Mononuclear cell (primary cell): ENCODE data around the gene XKR3. TPM values are rescaled to one million over a fixed set of nuclear protein-coding genes. Genes with fewer than 3 reads are reported as not detected.
"Not testable (repeated sequence)": the region's sequence is repeated elsewhere in the genome, so short reads cannot be mapped to it uniquely, and the experiment has no call there.

Experiments used
- H3K27me3 ChIP-seq: 2 replicates; pipeline ENCODE4 v1.6.0; 2011; ENCODE audit warnings: low read length, control low read depth; ENCODE audit not compliant: insufficient read depth
- H3K4me1 ChIP-seq: 2 replicates; pipeline ENCODE4 v1.5.1; 2011; ENCODE audit warnings: mild to moderate bottlenecking, low read length, control low read depth; ENCODE audit not compliant: insufficient read depth
- H3K4me3 ChIP-seq: 2 replicates; pipeline ENCODE4 v1.5.1; 2011; ENCODE audit warnings: mild to moderate bottlenecking, low read length, moderate library complexity
- H3K9me3 ChIP-seq: 2 replicates; pipeline ENCODE4 v1.5.1; 2011; ENCODE audit warnings: low read depth, mild to moderate bottlenecking, control low read depth, low read length
- total RNA-seq: library from RNA; depleted of rRNA; stranded (reverse); fragments of >200 nt; gene quantifications from one replicate; pipeline ENCODE4 v1.2.3, GENCODE V29; 2012

Gene XKR3
- total RNA-seq, 1 donor: not detected

DNA sequence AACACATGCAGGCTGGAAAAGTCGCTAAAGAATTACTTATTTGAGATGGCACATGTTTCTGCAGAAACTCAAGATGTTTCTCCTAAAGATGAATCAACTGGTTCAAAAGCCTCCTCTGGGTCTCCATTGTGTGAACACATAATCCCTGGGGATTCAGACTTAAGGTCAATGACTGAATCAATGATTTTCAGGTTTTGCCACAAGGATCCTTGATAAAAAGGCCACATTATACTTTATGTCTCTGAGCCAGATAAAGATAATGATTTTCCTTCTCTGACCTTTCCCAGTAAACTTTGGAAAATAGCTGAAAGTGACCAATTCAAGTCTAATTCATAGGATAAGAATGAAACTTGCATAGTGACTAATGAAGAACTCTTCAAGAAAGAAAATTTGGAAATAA, 2.3 kb upstream of the XKR3 start:
- Histone ChIP-seq H3K4me3 (no peak overlapping the region), H3K9me3 (no peaks in the 10 kb centered on the region), H3K4me1 (peaks cover 14% of the 10 kb centered on the region), H3K27me3 (no peaks in the 10 kb centered on the region)

DNA sequence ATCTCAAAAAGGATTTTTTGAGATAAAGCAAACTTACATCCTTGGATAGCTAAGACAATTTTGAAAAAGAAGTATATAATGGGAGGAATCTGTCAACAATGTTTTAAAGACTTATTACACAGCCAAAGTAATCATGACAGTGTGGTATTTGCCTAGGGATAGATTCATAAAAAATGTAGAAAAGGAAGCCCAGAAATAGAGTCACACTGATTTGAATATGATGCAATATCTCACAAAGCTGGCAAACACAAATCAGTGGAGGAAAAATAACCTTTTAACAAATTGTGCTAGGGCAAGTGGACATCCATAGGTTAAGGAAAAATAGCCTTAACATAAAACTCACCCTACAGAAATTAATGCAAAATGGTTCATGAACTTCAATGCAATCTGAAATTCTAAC, 6.0 kb downstream of the XKR3 start:
- no peaks in the 10 kb centered on the region for H3K27me3 ChIP-seq
- peaks cover 8% of the 10 kb centered on the region for H3K4me1 ChIP-seq
- H3K4me3 ChIP-seq: no peak overlapping the region
- peaks cover 10% of the 10 kb centered on the region for H3K9me3 ChIP-seq

DNA sequence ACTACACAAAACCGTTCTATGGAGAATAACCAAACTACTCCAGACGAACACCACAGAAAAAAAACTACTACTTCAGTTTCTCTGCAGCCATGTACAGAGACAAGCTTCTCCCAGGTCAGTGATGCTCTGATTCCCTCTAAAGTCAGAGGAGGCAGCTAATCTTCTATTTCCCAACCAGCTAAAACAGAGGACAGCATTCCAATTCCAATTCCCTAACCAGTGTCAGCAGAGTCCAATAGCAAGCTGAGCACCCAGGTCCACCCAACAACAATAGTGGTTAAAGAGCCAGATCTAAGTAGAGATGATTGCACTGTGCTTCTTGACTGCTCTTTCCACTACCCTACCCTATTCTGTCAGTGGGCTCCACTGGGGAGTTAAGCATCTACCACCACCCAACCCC, 6.7 kb downstream of the XKR3 start:
- no peaks in the 10 kb centered on the region for H3K27me3 ChIP-seq
- H3K4me3 ChIP-seq: no peak overlapping the region
- peaks cover 10% of the 10 kb centered on the region for H3K9me3 ChIP-seq
- H3K4me1 ChIP-seq: peaks cover 8% of the 10 kb centered on the region

- Histone ChIP-seq H3K4me3 (no peak overlapping the region), H3K9me3 (peaks cover 10% of the 10 kb centered on the region), H3K27me3 (no peaks in the 10 kb centered on the region), H3K4me1 (peaks cover 8% of the 10 kb centered on the region)
These were observed 10.1 kb downstream of the XKR3 start for GRCh38 chr22:16815073-16815472.

- H3K4me3 ChIP-seq: no peak overlapping the region
- H3K27me3 ChIP-seq: no peaks in the 10 kb centered on the region
- H3K4me1 ChIP-seq: no peaks in the 10 kb centered on the region
- peaks cover 10% of the 10 kb centered on the region for H3K9me3 ChIP-seq
These were observed 14.9 kb downstream of the XKR3 start for GRCh38 chr22:16810188-16810802.

GRCh38 chr22:16808744-16809143, 16.5 kb downstream of the XKR3 start:
- Histone ChIP-seq H3K4me3 (no peak overlapping the region), H3K9me3 (no peaks in the 10 kb centered on the region), H3K27me3 (no peaks in the 10 kb centered on the region), H3K4me1 (no peaks in the 10 kb centered on the region)

- H3K9me3 ChIP-seq: no peaks in the 10 kb centered on the region
These were observed 18.1 kb downstream of the XKR3 start for GRCh38 chr22:16807109-16807508.

GRCh38 chr22:16806401-16806800, 18.8 kb downstream of the XKR3 start:
- Histone ChIP-seq H3K4me3 (no peak overlapping the region), H3K4me1 (no peaks in the 10 kb centered on the region), H3K27me3 (no peaks in the 10 kb centered on the region), H3K9me3 (no peaks in the 10 kb centered on the region)

More at GRCh38 chr22:16807109-16807508, 18.1 kb downstream of the XKR3 start:
- H3K27me3 ChIP-seq: no peaks in the 10 kb centered on the region
- no peaks in the 10 kb centered on the region for H3K4me1 ChIP-seq
- H3K4me3 ChIP-seq: no peak overlapping the region

DNA sequence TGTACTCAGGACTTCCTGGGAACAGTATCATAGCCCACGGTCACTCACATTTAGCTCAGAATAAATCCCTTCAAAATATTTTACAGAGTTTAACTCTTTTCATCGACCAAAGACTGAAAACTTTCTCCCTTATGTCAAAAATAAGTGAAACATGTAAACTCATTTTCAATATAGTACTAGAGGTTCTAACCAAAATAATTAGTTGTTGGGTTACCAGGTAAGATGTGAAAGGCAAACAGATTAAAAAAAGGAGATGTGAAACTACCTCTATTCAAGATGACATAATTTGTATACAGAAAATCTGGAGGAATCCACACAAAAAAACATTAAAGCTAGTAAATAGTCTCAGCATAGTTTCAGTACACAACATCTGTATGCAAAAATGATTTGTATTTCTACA, 20.3 kb downstream of the XKR3 start:
- Histone ChIP-seq H3K27me3 (no peaks in the 10 kb centered on the region), H3K4me3 (no peak overlapping the region), H3K4me1 (no peaks in the 10 kb centered on the region), H3K9me3 (no peaks in the 10 kb centered on the region)

DNA sequence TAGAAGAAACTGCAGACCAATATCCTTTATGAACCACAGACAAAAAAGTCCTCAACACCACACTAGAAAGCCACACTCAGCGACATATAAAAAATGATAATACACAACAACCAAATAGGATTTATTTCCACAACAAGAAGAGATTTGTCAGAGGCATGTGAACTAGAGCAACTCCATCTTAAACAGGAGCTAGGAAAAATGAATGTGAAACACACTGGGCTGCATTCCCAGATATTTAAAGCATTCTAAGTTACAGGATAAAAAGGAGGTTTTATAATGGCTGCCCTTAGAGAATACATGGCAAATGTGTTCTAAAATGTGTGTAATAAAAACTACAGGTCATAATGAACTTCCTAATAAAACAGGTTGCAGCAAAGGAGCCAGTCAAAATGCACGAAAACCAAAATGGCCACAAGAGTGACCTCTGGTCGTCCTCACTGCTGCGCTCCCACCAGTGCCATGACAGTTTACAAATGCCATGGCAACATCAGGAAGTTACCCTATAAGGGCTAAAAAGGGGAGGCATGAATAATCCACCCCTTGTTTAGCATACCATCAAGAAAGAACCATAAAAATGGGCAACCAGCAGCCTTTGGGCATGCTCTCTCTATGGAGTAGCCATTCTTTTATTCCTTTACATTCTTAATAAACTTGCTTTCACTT, 21.8 kb downstream of the XKR3 start:
- H3K9me3 ChIP-seq: no peaks in the 10 kb centered on the region
- no peaks in the 10 kb centered on the region for H3K27me3 ChIP-seq
- H3K4me3 ChIP-seq: no peak overlapping the region
- no peaks in the 10 kb centered on the region for H3K4me1 ChIP-seq

- Histone ChIP-seq H3K9me3 (no peaks in the 10 kb centered on the region), H3K4me1 (no peaks in the 10 kb centered on the region), H3K4me3 (no peak overlapping the region), H3K27me3 (no peaks in the 10 kb centered on the region)
These were observed 23.6 kb downstream of the XKR3 start for GRCh38 chr22:16801571-16801970.

- Histone ChIP-seq H3K27me3 (no peaks in the 10 kb centered on the region), H3K4me3 (no peak overlapping the region), H3K9me3 (no peaks in the 10 kb centered on the region), H3K4me1 (no peaks in the 10 kb centered on the region)
These were observed 24.1 kb downstream of the XKR3 start for GRCh38 chr22:16801088-16801487.

DNA sequence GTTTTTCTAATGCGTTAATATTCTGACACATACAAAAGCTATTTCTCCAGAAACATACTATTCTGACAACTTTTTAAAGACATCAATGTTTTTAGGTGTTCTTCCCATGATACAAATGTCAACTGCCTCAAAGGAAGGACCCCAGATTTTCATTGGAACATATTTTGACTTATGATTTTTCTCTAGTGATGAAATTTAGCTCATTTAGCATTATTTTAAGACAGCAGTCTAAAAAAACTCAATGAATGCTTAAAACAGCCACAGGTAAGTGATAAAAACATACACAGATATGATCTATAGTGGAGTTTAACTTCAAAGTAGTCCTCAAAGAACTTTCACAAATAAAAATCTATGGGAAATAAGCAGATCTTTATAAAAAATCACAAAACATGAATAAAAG, 24.9 kb downstream of the XKR3 start:
- Histone ChIP-seq H3K27me3 (no peaks in the 10 kb centered on the region), H3K9me3 (no peaks in the 10 kb centered on the region), H3K4me1 (no peaks in the 10 kb centered on the region), H3K4me3 (no peak overlapping the region)

DNA sequence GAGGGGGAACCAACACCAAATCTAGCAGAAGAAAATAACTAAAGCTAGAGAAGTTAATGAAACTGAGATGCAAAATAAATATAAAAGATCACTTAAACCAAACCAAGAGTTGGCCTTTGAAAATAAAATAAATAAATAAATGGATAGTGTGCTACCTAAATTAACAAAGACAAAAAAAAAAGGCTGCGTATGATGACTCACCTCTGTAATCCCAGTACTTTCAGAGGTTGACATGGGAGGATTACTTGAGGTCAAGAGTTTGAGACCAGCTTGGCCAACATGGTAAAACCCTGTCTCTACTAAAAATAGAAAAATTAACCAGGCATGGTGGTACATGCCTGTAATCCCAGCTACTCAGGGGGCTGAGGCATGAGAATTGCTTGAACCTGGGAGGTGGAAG, 29.7 kb downstream of the XKR3 start:
- not testable (repeated sequence) for H3K4me3 ChIP-seq, H3K9me3 ChIP-seq, H3K4me1 ChIP-seq

GRCh38 chr22:16793831-16794230, 31.4 kb downstream of the XKR3 start:
- no peaks in the 10 kb centered on the region for H3K9me3 ChIP-seq
- H3K4me1 ChIP-seq: peaks cover 7% of the 10 kb centered on the region
- no peak overlapping the region for H3K4me3 ChIP-seq
- H3K27me3 ChIP-seq: no peaks in the 10 kb centered on the region

More for the DNA sequence above, 29.7 kb downstream of the XKR3 start:
- H3K27me3 ChIP-seq: not testable (repeated sequence)

DNA sequence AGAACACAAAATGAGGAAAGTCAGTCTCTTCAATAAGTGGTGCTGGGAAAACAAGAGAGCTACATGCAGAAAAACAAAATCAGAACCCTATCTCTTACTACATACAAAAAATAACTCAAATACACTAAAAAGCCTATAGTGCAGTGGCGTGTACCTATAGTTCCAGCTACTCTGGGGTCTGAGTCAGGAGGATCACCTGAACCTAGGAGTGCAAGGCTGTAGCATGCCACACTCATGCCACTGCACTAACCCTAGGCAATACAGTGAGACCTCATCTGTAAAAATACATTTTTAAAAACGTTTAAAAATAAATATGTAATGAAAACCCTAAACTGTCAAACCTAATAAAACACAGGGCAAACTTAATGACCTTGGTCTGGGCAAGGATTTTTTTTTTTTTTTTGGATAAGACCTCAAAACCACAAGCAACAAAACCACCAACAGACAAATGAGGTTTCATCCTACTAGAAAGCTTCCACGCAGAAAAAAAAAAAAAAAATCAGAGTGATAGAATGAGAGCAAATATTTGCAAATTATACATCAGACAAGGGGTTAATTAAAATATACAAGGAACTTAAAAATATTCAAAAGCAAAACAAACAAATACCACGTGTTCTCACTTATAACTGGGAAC, 35.2 kb downstream of the XKR3 start:
- H3K9me3 ChIP-seq: no peaks in the 10 kb centered on the region
- H3K4me1 ChIP-seq: peaks cover 7% of the 10 kb centered on the region
- no peak overlapping the region for H3K4me3 ChIP-seq
- H3K27me3 ChIP-seq: no peaks in the 10 kb centered on the region
